Measurements from ENCODE around the gene ECI2. TPM values are rescaled to one million over a fixed set of nuclear protein-coding genes. Genes with fewer than 3 reads are reported as not detected.

Gene ECI2
- total RNA-seq, 4 donors from 2014 or later = 46.9 to 64.4 (median 56.0) TPM

- H3K4me3 ChIP-seq = no peak overlapping the region
- no peak for DNase-seq
- H3K9me3 ChIP-seq = no peaks in the 10 kb centered on the region
- no peaks in the 10 kb centered on the region for H3K36me3 ChIP-seq
- no peaks in the 10 kb centered on the region for H3K4me1 ChIP-seq
- no peak overlapping the region for H3K27ac ChIP-seq
- intact Hi-C loops (cut with DNase I; ENCODE audit: low total_unique reads) = no loop called here
- TF ChIP-seq CTCF (IDR thresholded peaks at IDR 0.05) (no peak), POLR2A (IDR thresholded peaks at IDR 0.05) (no peak)
- no peaks in the 10 kb centered on the region for H3K27me3 ChIP-seq
These were observed 4.9 kb downstream of the ECI2 start for GRCh38 chr6:4130357-4130987.

GRCh38 chr6:4129446-4129845 is 5.9 kb downstream of the ECI2 start:
- Histone ChIP-seq H3K36me3 (no peaks in the 10 kb centered on the region), H3K4me3 (no peak overlapping the region), H3K27ac (no peak overlapping the region), H3K4me1 (no peaks in the 10 kb centered on the region), H3K9me3 (no peaks in the 10 kb centered on the region), H3K27me3 (no peaks in the 10 kb centered on the region)
- intact Hi-C loops (cut with DNase I; ENCODE audit: low total_unique reads) = no loop called here
- no peak for DNase-seq
- no peak for TF ChIP-seq POLR2A (IDR thresholded peaks at IDR 0.05)
- TF ChIP-seq CTCF (IDR thresholded peaks at IDR 0.05) = no peak

DNA sequence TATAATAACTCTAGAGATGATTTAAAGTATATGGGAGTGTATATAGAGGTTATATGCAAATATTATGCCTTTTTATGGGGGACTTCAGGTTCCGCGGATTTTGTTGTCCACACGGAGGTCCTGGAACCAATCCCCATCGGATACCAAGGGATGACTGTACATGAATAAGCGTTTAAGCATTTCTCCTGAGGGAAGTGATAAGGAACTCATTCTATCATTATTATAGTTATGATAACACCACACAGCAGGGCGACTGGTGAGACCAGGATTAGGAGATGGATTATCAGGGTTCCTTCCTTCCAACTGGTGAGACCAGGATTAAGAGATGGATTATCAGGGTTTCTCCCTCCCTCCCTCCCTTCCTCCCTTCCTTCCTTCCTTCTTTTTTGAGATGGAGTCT is 6.6 kb downstream of the ECI2 start:
- intact Hi-C loops (cut with DNase I; ENCODE audit: low total_unique reads) = no loop called here
- H3K9me3 ChIP-seq = no peaks in the 10 kb centered on the region
- H3K27me3 ChIP-seq = no peaks in the 10 kb centered on the region
- no peak overlapping the region for H3K27ac ChIP-seq
- no peak for DNase-seq
- H3K4me1 ChIP-seq = no peaks in the 10 kb centered on the region
- H3K36me3 ChIP-seq = no peaks in the 10 kb centered on the region
- TF ChIP-seq CTCF (IDR thresholded peaks at IDR 0.05) = no peak
- no peak for TF ChIP-seq POLR2A (IDR thresholded peaks at IDR 0.05)
- no peak overlapping the region for H3K4me3 ChIP-seq

GRCh38 chr6:4128072-4128471 is 7.3 kb downstream of the ECI2 start:
- Histone ChIP-seq H3K36me3 (no peaks in the 10 kb centered on the region), H3K27ac (no peak overlapping the region), H3K4me1 (no peaks in the 10 kb centered on the region), H3K27me3 (no peaks in the 10 kb centered on the region), H3K9me3 (no peaks in the 10 kb centered on the region), H3K4me3 (no peak overlapping the region)
- no peak for DNase-seq
- TF ChIP-seq POLR2A (IDR thresholded peaks at IDR 0.05) (no peak), CTCF (IDR thresholded peaks at IDR 0.05) (no peak)
- intact Hi-C loops (cut with DNase I; ENCODE audit: low total_unique reads) = no loop called here

DNA sequence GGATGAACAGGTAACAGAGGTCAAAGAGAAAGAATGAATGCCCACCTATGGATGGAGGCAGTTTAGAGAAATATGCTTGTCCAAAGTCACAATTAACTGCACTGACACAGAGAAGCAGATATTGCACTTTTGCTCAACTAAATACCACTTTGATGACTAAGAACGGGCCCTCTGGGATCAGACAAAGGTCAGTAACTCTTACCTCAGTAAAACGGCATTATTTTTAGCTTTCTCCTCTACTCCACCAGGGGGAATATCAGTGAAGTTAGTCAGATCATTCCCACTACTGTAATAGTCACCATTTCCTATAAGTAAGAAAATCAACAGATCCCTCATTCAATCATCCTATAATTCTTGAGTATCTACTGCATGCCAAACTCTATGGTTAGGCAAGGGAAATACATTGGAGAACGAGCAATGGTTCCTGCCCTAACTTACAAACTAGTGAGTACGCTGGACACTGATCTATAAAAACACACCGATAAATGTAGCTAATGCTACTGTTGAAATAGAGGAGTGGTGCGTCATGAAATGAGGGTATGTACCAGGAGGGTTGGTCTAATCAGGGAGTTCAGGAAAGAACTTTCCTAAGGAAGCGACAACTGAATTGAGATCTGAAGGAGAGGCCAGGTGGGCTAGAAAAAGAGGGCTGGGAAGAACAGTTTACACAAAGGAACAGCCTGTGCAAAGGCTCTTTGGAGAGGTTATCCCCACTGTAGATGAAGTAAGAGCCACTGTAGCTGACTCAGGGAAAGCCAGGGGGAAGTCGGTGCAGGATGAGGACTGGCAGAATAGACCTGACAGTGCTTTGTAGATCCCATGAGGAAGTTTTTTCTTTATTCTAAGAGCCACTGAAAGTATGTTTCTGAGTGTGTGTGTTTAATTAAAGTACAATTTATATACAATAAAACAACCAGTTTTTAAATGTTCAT is 9.2 kb downstream of the ECI2 start:
- intact Hi-C loops (cut with DNase I; ENCODE audit: low total_unique reads) = no loop called here
- no peak for TF ChIP-seq POLR2A (IDR thresholded peaks at IDR 0.05)
- TF ChIP-seq CTCF (IDR thresholded peaks at IDR 0.05) = peak in 1 of 4 experiments; percentile 37
- Histone ChIP-seq H3K4me3 (no peak overlapping the region), H3K9me3 (no peaks in the 10 kb centered on the region), H3K36me3 (no peaks in the 10 kb centered on the region), H3K27ac (peak overlapping the region; percentile 48 to 56), H3K27me3 (no peaks in the 10 kb centered on the region), H3K4me1 (no peaks in the 10 kb centered on the region)
- peak in 1 of 2 donors; percentile 28 for DNase-seq
